ENCODE measurements around the gene OR2W3.
"Not testable (repeated sequence)": the region's sequence is repeated elsewhere in the genome, so short reads cannot be mapped to it uniquely, and the experiment has no call there.

Gene OR2W3

DNA sequence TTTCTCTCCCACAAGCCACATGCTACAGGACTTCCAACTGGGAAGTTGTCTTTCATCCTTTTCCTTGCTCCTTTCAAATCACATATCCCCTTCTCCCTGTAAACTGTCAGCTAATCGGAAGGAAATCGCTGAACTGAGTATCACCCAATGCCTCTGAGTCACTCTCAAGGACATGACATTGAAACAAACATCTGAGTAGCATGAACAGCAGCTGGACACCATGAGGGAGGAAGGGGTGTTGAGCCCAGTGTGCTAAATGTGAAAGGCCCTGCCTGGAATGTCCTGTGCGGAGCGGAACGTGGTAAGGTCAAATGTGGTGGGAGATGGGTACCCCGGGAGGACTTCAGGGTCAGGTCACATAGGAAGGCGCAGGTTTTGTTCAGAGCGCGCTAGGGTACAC lies 29.5 kb downstream of the OR2W3 start, which contains the start of gene OR2AJ1:
OR2AJ1 (plus strand) TSS at position 22 of the 400 bp plus-strand sequence. CDS start 8,880 bp downstream, outside the sequence.
- peaks cover 70% of the 10 kb centered on the region for H3K9me3 ChIP-seq (ENCODE audit: insufficient read depth, low read depth, low read length)
- no peak within 1 kb of the TSS for H3K9ac ChIP-seq (ENCODE audit: low read depth, low read length)
- no peak within 1 kb of the TSS for H3K27ac ChIP-seq (ENCODE audit: low read length)
- H3K36me3 ChIP-seq (ENCODE audit: insufficient read depth, low read depth, low read length): no peaks in the 10 kb centered on the region
- H3K4me1 ChIP-seq (ENCODE audit: insufficient read depth, low read length): no peaks in the 10 kb centered on the region
- H3K4me3 ChIP-seq (ENCODE audit: low read length): no peak within 1 kb of the TSS
- no peaks in the 10 kb centered on the region for H3K27me3 ChIP-seq (ENCODE audit: insufficient read depth, low read length)

DNA sequence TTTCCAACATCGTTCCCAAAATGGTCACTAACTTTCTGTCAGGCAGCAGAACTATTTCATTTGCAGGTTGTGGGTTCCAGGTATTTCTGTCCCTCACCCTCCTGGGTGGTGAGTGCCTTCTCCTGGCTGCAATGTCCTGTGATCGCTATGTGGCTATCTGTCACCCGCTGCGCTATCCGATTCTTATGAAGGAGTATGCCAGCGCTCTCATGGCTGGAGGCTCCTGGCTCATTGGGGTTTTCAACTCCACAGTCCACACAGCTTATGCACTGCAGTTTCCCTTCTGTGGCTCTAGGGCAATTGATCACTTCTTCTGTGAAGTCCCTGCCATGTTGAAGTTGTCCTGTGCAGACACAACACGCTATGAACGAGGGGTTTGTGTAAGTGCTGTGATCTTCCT lies 38.6 kb downstream of the OR2W3 start:
- H3K27ac ChIP-seq (ENCODE audit: low read length): no peak overlapping the region
- no peak overlapping the region for H3K9ac ChIP-seq (ENCODE audit: low read depth, low read length)
- no peaks in the 10 kb centered on the region for H3K27me3 ChIP-seq (ENCODE audit: insufficient read depth, low read length)
- no peaks in the 10 kb centered on the region for H3K4me1 ChIP-seq (ENCODE audit: insufficient read depth, low read length)
- peaks cover 78% of the 10 kb centered on the region for H3K9me3 ChIP-seq (ENCODE audit: insufficient read depth, low read depth, low read length)
- H3K36me3 ChIP-seq (ENCODE audit: insufficient read depth, low read depth, low read length): no peaks in the 10 kb centered on the region
- no peak overlapping the region for H3K4me3 ChIP-seq (ENCODE audit: low read length)

DNA sequence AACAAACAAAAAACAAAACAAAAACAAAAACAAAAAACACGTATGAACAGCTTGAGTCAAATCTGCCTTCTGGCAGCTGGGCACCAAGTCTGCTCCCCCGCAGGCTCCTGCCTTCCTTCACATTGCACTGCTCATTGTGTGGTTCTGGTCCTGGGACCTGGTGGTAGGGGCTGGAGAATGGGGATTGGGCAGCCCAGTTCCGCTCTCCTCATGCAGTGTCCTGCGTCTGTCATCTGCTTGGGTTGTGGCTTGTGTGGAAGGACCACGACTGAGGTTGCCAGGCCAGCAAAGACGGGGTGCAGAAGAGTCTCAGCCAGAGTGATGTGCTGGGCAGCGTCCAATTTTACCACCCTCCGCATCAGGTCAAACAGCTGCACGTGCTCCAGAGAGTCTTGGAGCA lies 40.4 kb downstream of the OR2W3 start:
- Histone ChIP-seq H3K27ac (ENCODE audit: low read length) (no peak overlapping the region), H3K27me3 (ENCODE audit: insufficient read depth, low read length) (no peaks in the 10 kb centered on the region), H3K4me3 (ENCODE audit: low read length) (no peak overlapping the region), H3K36me3 (ENCODE audit: insufficient read depth, low read depth, low read length) (no peaks in the 10 kb centered on the region), H3K9ac (ENCODE audit: low read depth, low read length) (no peak overlapping the region), H3K4me1 (ENCODE audit: insufficient read depth, low read length) (no peaks in the 10 kb centered on the region), H3K9me3 (ENCODE audit: insufficient read depth, low read depth, low read length) (peaks cover 79% of the 10 kb centered on the region)

DNA sequence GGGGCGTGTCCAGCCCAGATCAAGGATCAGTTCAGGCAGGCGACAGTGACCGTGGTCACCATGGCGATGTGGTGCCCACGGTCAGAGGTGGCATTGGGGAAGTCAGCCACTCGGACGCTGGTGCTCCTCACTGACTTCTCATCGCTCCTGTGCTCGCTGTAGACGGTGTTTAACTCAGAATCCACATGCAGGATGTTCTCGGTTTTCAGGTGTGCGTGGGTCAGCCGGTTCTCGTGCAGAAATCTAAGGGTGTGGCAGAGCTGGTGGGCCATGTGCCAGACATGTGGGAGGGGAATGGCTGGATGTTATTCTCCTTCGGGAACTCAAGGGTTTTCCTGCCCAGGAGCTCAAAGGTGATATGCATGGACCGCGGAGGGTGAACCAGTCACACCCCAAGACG lies 41.0 kb downstream of the OR2W3 start:
- H3K36me3 ChIP-seq (ENCODE audit: insufficient read depth, low read depth, low read length): no peaks in the 10 kb centered on the region
- H3K27me3 ChIP-seq (ENCODE audit: insufficient read depth, low read length): no peaks in the 10 kb centered on the region
- H3K27ac ChIP-seq (ENCODE audit: low read length): no peak overlapping the region
- H3K4me1 ChIP-seq (ENCODE audit: insufficient read depth, low read length): no peaks in the 10 kb centered on the region
- H3K9ac ChIP-seq (ENCODE audit: low read depth, low read length): no peak overlapping the region
- no peak overlapping the region for H3K4me3 ChIP-seq (ENCODE audit: low read length)
- peaks cover 79% of the 10 kb centered on the region for H3K9me3 ChIP-seq (ENCODE audit: insufficient read depth, low read depth, low read length)

DNA sequence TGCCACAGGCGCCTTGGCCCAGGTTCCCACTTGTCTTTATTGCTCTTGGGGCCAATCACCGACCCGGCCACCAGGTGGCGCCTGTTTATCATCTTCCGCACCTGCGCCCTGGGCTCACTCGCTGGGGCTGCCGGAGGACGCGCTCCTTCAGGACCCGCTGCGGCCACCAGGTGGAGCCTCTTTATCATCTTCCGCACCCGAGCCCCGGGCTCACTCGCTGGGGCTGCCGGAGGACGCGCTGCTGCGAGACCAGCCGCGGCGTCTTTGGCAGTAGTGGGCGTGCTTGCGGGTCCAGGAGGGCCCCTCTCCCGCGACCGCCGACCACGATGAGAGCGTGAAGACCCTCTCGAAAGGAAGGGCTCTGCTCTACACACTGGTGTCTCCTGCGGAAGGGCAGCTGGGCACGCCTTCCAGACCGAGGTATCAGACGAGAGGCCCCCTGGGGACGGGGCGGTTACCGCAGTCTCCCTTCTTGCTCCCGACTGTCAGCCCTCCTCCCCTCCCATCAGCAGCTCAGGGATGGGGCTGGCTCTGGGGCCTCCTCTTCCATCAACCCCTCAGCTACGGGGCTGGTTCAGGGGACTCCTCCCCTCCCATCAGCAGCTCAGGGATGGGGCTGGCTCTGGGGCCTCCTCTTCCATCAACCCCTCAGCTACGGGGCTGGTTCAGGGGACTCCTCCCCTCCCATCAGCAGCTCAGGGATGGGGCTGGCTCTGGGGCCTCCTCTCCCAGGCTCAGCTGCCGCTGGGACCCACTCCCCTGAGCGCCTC lies 41.8 kb downstream of the OR2W3 start:
- H3K4me1 ChIP-seq (ENCODE audit: insufficient read depth, low read length); H3K27ac ChIP-seq (ENCODE audit: low read length); H3K9ac ChIP-seq (ENCODE audit: low read depth, low read length); H3K36me3 ChIP-seq (ENCODE audit: insufficient read depth, low read depth, low read length); H3K27me3 ChIP-seq (ENCODE audit: insufficient read depth, low read length): not testable (repeated sequence)
- Histone ChIP-seq H3K9me3 (ENCODE audit: insufficient read depth, low read depth, low read length) (peaks cover 79% of the 10 kb centered on the region), H3K4me3 (ENCODE audit: low read length) (peak overlapping the region; percentile 51; the same call in 1 of the 2 replicates)

DNA sequence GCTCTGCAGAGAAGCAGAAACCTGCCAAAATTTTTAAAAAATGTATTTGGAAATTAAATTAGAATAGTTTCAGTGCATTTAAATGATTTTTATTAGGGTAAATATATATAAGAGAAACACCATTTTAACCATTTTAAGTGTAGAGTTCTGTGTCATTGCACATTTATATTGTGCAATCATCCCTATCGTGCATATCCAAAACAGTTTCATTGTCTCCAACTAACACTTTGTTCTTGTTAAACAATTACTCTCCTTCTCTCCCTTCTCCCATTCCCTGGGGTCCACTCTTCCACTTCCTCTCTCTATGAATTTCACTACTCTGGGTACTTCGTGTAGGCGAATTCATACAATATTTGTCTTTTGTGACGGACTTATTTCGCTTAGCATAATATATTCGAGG lies 47.2 kb downstream of the OR2W3 start:
- Histone ChIP-seq H3K4me1 (ENCODE audit: insufficient read depth, low read length) (no peaks in the 10 kb centered on the region), H3K27ac (ENCODE audit: low read length) (no peak overlapping the region), H3K9me3 (ENCODE audit: insufficient read depth, low read depth, low read length) (peaks cover 90% of the 10 kb centered on the region), H3K4me3 (ENCODE audit: low read length) (no peak overlapping the region), H3K36me3 (ENCODE audit: insufficient read depth, low read depth, low read length) (no peaks in the 10 kb centered on the region), H3K27me3 (ENCODE audit: insufficient read depth, low read length) (no peaks in the 10 kb centered on the region), H3K9ac (ENCODE audit: low read depth, low read length) (no peak overlapping the region)

Measured in iPS-20b (cell line).